Natural killer cell treated with Interleukin-12 subunit alpha and Interleukin-12 subunit beta and Interleukin-15 and Interleukin-18, amount 100 ng/mL, for 72 hours (primary cell): ENCODE results near the gene GALNT9. TPM values are rescaled to one million over a fixed set of nuclear protein-coding genes. Genes with fewer than 3 reads are reported as not detected.
A peak's percentile ranks its signal among the peaks of the same experiment; 100 is the strongest.
"Not testable (repeated sequence)": the region's sequence is repeated elsewhere in the genome, so short reads cannot be mapped to it uniquely, and the experiment has no call there.

Source experiments
- ATAC-seq, 2 donors: fragments of 150-1000 bp; cut with Tn5 transposase in 1 of 2; sonication (Bioruptor Pico), chemical (Tn5 transposase) in 1 of 2; 2 replicates each; pipeline ENCODE4 v1.10.0; 2021
- DNase-seq: peaks from one replicate; pipeline ENCODE4 v3.0.0; 2022; ENCODE audit warnings: low spot score
- H3K27ac Mint-ChIP-seq, 2 donors: 1 replicate in 1 of 2; 2 replicates in 1 of 2; pipeline ENCODE4 v1.8.0; 2022; ENCODE audit warnings: mixed read lengths in 2 of 2, mild to moderate bottlenecking in 1 of 2, moderate library complexity in 1 of 2
- H3K27me3 Mint-ChIP-seq, 2 donors: 1 replicate in 1 of 2; 2 replicates in 1 of 2; pipeline ENCODE4 v1.8.0; 2022; ENCODE audit warnings: mixed read lengths in 2 of 2
- H3K36me3 Mint-ChIP-seq: one replicate; pipeline ENCODE4 v1.8.0; 2022; ENCODE audit warnings: mixed read lengths
- H3K4me1 Mint-ChIP-seq, 2 donors: 1 replicate in 1 of 2; 2 replicates in 1 of 2; pipeline ENCODE4 v1.8.0; 2022; ENCODE audit warnings: low read depth in 2 of 2, mixed read lengths in 2 of 2, mild to moderate bottlenecking in 1 of 2
- H3K4me3 Mint-ChIP-seq: one replicate; pipeline ENCODE4 v1.8.0; 2022; ENCODE audit warnings: mixed read lengths
- H3K9me3 Mint-ChIP-seq: 2 replicates; pipeline ENCODE4 v1.8.0; 2022; ENCODE audit warnings: mixed read lengths
- total RNA-seq, 2 donors: library from RNA; stranded (reverse); gene quantifications; one replicate each; pipeline ENCODE4 v1.2.3, GENCODE V29; 2022

The GALNT9 gene
- total RNA-seq, 2 donors from 2014 or later: not detected

DNA sequence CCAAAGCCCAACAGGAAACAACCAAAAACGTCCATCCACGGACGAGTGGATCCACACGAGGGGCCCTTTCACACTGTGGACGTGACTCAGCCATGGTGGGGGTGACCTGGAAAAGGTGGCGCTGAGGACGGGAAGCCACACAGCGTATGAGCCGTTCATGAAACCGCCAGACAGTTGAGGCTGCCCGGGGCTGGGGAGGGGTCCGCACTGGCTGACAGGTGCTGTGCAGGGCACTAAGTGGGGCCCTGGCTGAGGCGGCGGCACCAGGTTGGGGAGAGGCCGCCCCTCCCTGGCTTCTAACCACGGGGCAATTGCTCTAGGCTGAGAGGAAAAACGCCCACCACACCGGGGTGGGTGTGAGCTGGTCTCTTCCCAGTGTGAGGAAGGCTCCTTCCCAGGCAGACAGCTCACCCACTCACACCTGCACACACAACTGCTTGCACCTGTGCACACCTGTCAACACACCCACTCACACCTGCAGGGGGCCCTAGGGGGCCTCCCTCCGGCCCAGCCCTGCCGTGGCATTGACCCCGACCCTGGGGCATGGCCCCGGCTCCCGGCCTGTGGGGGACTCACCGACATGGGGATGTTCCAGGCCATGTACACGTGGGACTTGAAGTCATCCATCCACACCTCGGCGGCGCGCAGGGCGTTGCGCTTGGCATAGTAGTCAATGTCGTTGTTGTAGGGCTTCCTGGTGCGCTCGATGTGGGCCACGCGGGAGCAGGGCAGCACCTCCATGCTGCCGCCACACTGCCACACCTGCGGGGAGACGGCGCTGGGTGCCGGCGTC, 126.3 kb downstream of the GALNT9 start:
- Mint-ChIP-seq H3K4me3 (no peak overlapping the region), H3K27me3 (peaks cover 0 to 12% of the 10 kb centered on the region in 2 donors), H3K4me1 (no peaks in the 10 kb centered on the region), H3K27ac (no peak overlapping the region), H3K9me3 (no peaks in the 10 kb centered on the region), H3K36me3 (no peaks in the 10 kb centered on the region)
- DNase-seq (no peak), ATAC-seq (peak in 1 of 2 donors; percentile 10)

DNA sequence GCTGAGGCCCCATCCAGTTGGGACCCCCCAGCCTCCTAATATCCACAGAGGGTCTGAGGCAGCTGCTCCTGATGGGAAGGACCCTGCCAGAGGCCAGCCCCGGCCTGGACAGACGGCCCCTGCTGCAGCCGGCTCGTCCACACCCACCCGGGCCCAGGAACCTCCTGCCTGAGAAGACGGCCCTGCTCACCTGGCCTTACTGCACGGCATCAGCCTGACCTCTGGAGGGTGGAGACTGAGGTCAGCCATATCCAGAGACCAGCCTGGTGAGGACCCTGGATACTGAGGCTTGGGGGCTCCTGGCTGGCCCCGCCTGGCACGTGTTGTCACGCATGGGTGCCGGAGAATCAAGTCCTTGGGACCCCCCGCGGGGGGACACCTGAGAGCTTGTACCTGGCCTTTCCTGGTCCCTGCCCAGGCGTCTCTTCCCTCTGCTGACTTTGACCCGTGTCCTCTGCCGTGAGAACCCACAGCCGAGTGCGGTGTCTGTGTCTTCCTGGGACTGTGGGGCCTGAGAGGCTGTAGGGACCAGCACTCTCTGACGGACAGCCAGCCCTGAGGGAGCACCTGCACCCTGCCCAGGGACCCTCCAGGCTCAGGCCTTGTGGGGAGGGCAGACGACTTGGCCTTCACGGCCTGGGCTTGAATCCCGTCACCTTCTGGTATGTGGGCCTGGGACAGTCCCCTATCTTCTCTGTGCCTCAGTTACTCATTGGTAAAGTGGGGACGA, 127.8 kb downstream of the GALNT9 start:
- no peaks in the 10 kb centered on the region for H3K9me3 Mint-ChIP-seq
- no peaks in the 10 kb centered on the region for H3K4me1 Mint-ChIP-seq
- no peak for ATAC-seq
- H3K27ac Mint-ChIP-seq: no peak overlapping the region
- H3K4me3 Mint-ChIP-seq: no peak overlapping the region
- H3K27me3 Mint-ChIP-seq: peaks cover 0 to 9% of the 10 kb centered on the region in 2 donors
- DNase-seq: no peak
- H3K36me3 Mint-ChIP-seq: no peaks in the 10 kb centered on the region

DNA sequence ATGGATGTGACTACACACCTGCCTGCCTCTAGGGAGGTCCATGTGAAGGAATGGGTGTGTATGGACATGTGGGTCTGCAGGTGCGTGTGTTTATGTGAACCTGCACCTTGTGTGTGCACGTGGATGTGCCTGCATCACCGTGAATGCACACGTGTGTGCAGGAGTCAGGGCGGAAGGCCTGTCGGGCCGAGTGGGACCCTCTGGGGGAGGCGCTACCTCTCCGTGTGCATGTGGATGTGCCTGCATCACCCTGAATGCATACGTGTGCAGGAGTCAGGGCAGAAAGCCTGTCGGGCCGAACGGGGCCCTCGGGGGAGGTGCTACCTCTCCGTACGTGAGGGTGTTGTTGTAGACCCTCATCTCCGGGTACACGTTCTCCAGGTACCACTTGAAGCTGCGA, 128.6 kb downstream of the GALNT9 start:
- ATAC-seq (no peak), DNase-seq (no peak)
- peaks cover 0 to 9% of the 10 kb centered on the region in 2 donors for H3K27me3 Mint-ChIP-seq
- no peaks in the 10 kb centered on the region for H3K36me3 Mint-ChIP-seq
- no peaks in the 10 kb centered on the region for H3K9me3 Mint-ChIP-seq
- no peak overlapping the region for H3K27ac Mint-ChIP-seq
- no peak overlapping the region for H3K4me3 Mint-ChIP-seq
- H3K4me1 Mint-ChIP-seq: no peaks in the 10 kb centered on the region

DNA sequence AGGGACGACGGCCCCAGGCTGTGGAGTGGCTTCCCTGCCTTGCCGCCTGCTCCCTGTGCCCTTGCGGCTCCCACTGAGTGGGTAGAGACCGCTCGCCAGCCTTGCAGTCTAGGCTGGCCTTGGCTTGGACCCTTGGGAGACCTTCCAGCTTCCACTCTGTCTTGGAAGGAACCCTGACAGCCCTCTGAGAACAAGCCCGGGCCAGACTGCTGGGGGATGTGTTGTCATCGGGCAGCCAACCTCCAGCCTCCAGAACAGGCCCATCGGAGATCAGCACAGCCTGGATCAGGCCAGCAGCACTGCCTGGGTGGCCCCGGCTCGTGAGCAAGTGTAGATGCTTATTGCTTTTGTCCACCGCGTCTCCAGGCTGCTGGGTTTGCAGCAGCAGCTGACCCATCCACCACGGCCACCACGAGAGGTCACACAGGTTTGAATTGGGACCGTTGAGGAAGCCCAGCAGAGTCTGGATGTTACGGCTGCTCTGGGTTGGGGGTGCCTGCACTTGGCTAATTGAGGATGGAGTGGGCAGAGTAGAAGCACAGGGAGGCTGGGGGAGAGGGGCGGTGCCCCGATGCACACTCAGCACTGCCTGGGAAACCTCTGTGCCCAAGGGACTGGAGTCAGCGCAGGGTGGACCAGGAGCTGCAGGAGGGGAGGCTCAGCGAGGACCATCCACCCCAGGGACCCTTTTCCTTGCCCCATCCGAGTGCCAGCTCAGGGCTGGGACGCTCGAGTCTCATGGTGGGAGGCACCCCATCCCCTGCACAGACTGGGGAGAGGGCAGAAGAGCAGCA, 129.7 kb downstream of the GALNT9 start:
- H3K4me1 Mint-ChIP-seq: no peaks in the 10 kb centered on the region
- peaks cover 0 to 9% of the 10 kb centered on the region in 2 donors for H3K27me3 Mint-ChIP-seq
- ATAC-seq (no peak), DNase-seq (no peak)
- H3K36me3 Mint-ChIP-seq: no peaks in the 10 kb centered on the region
- no peaks in the 10 kb centered on the region for H3K9me3 Mint-ChIP-seq
- H3K27ac Mint-ChIP-seq: no peak overlapping the region
- H3K4me3 Mint-ChIP-seq: no peak overlapping the region

DNA sequence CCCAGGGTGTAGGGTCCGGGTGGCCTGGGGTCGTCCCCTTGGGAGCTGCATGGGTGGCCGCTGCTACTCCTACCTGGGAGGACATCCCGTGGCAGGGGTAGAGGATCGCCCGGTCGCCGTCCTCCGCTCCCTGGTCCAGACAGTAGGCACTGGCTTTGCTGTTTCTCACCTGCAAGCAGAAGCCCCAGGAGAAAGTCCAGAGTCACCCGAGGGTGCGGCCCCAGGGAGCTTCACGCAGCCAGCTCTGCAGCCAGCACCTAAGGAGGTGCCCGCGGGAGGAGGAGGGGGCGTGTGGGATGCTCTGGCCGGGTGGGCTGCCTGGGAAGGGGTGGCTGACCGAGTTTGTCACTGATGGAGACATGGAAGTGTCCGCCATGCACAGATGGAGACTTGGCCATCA, 130.3 kb downstream of the GALNT9 start:
- Mint-ChIP-seq H3K4me1 (no peaks in the 10 kb centered on the region), H3K27me3 (peaks cover 0 to 5% of the 10 kb centered on the region in 2 donors), H3K36me3 (no peaks in the 10 kb centered on the region), H3K27ac (no peak overlapping the region), H3K4me3 (no peak overlapping the region), H3K9me3 (no peaks in the 10 kb centered on the region)
- ATAC-seq (no peak), DNase-seq (no peak)

DNA sequence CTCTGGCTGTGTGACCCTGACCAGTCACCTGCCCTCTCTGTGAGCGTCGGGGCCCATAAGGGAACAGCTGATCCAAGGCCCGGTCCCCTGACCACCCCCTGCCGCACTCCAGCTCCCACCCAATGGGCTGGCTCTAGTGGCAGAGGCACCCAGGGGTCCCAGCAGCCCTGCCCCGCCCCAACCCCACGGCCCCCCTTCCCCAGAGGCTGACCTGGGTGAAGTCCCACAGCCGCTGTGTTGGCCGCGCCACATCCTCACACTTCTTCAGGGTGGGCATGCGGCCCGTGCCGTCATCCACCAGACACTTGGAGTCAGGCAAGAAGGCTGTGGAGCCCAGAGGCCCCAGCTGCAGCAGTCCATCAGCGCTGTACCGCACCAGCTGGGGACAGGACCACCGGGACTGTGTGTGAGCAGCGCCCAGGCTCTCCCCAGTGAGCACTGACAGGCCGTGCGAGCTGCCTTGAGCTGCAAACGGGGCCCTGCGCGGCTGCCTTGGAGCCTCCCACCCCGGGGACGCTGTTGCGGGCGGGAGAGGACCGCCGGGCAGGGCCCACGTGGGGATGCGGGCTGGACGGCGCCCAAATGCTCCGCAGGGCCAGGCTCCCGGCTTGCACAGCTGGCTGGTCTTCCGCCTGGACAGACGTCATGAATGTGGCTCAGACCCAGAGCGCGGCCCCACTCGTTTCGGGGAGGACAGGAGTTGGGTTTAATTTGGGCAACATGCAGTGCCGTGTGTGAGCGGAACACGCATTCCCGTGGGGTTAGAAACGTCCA, 131.6 kb downstream of the GALNT9 start:
- H3K27me3 Mint-ChIP-seq: peaks cover 0 to 5% of the 10 kb centered on the region in 2 donors
- peaks cover 3% of the 10 kb centered on the region for H3K9me3 Mint-ChIP-seq
- DNase-seq: no peak
- no peak overlapping the region for H3K27ac Mint-ChIP-seq
- no peaks in the 10 kb centered on the region for H3K4me1 Mint-ChIP-seq
- H3K4me3 Mint-ChIP-seq: no peak overlapping the region
- no peaks in the 10 kb centered on the region for H3K36me3 Mint-ChIP-seq
- no peak for ATAC-seq

DNA sequence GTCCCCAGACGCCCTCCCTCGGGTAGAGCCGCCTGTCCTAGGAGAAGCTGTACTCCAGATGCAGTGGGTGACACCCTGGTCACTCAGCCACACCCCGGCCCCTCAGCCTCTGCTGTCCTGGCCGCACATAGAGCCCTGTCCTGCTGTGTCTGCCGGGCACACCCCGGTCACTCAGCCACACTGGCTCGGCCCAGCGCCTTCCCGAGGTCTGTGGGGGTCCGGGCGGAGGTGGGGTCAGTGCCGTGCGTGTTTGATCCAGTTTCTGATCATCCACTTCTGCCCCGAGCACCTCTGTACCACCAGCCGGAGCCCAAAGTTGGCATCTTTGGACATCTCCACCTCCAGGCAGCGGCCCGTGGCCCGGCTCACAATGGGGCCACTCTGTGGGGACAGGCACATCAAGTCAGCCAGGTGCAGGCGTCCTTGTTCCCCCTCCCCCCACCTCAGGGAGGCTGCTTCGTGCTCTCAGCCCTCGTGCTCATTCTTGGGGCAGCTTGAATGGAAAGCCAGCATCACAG, 132.5 kb downstream of the GALNT9 start:
- Mint-ChIP-seq H3K4me3 (no peak overlapping the region), H3K4me1 (no peaks in the 10 kb centered on the region), H3K27me3 (peaks cover 0 to 5% of the 10 kb centered on the region in 2 donors), H3K36me3 (no peaks in the 10 kb centered on the region), H3K27ac (no peak overlapping the region), H3K9me3 (peaks cover 3% of the 10 kb centered on the region)
- ATAC-seq (no peak), DNase-seq (no peak)

DNA sequence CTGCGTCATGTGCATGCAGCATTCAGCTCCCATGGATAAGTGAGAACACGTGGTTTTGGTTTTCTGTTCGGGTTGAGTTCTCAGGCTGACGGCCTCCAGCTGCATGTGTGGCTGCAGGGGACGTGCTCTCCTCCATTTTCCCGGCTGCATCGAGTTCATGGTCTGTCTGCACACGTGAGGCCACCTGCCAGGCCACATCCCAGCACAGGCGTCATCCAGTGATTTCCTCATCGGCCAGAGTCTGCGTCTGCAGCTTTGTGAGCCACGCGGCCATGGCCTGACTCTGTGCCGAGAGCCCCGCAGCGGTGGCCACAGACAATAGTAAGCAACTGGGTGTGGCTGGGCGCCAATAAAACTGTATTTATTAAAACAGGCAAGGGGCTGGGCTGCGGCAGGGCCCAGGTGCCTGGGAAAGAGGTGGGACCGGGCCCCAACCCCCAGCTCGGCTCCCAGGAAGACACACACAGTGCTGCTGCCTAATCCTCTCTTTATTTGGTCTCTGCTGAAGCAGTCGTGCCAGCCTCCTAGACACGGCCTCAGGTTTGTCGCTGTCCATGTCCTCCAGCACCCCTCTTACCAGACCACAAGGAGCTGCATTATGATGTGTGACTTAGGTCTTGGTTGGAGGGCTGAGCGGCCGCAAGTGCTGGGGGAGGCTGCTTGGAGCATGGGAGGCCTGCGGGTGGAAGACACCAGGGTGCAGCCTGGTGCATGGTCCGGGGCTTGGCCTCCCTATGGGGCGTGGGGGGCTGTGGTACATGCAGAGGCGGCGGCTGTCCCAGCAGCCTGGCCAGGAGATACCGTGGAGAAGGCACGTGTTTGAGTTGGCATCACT, 133.1 kb downstream of the GALNT9 start:
- ATAC-seq (no peak), DNase-seq (no peak)
- Mint-ChIP-seq H3K27ac (no peak overlapping the region), H3K4me3 (no peak overlapping the region), H3K27me3 (peaks cover 0 to 5% of the 10 kb centered on the region in 2 donors), H3K9me3 (peaks cover 3% of the 10 kb centered on the region), H3K4me1 (no peaks in the 10 kb centered on the region), H3K36me3 (no peaks in the 10 kb centered on the region)

DNA sequence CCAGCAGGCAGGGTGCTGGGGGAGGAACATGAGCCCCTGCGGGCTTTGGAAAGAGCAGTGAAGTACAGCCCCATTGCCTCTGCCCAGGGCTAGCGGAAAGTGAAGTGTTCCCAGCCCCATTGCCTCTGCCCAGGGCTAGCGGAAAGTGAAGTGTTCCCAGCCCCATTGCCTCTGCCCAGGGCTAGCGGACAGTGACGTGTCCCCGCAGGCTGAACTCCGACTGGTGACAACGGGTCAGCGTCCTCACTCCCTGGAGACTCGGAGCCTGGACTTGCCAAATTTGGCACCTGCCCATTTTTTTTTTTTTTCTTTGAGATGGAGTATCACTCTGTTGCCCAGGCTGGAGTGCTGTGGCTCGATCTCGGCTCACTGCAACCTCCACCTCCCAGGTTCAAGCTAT, 134.1 kb downstream of the GALNT9 start:
- H3K27me3 Mint-ChIP-seq, H3K4me3 Mint-ChIP-seq, H3K9me3 Mint-ChIP-seq, ATAC-seq, H3K27ac Mint-ChIP-seq, H3K4me1 Mint-ChIP-seq, DNase-seq, H3K36me3 Mint-ChIP-seq: not testable (repeated sequence)

DNA sequence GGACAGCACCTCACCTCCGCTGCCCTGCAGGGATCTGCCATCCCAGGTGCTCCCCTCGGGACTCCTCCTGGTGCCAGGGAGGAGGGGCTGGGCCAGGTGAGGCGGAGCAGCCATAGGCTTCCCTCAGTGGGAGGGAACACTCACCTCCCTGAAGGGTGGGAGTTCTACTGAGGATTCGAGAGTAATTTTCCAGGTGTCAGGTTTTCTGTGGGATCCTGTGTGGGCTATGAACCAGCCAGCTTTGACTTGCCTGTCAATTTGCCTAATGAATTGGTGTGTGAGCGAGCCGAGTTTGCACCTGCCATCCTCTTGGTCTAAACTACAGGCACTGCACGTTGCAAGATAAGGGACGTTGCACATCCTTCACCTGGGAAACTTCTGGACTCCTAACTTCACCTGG, 134.8 kb downstream of the GALNT9 start:
- H3K4me1 Mint-ChIP-seq: no peaks in the 10 kb centered on the region
- DNase-seq: no peak
- H3K36me3 Mint-ChIP-seq: no peaks in the 10 kb centered on the region
- H3K4me3 Mint-ChIP-seq: no peak overlapping the region
- peaks cover 3% of the 10 kb centered on the region for H3K9me3 Mint-ChIP-seq
- ATAC-seq: no peak
- no peak overlapping the region for H3K27ac Mint-ChIP-seq
- H3K27me3 Mint-ChIP-seq: peaks cover 0 to 5% of the 10 kb centered on the region in 2 donors

DNA sequence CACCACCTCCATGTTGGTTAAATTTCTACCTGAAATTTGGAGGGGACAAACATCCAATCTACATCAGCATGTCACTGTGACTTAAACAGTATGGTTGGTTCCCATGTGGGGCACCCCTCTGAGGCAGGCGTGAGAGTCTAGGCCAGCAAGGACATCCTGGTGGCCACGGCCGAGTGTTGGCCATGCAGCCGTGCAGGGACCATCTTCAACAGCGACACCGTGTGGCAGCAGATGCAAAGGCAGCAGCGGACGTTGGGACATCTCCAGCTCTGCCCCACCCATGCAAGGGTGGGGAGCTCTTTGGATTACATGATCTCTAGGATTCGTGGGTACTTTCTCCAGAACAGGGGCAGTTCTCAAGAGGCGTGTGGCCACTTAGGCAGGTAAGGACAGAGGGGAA, 135.3 kb downstream of the GALNT9 start:
- ATAC-seq (no peak), DNase-seq (no peak)
- H3K27ac Mint-ChIP-seq: no peak overlapping the region
- H3K36me3 Mint-ChIP-seq: no peaks in the 10 kb centered on the region
- peaks cover 3% of the 10 kb centered on the region for H3K9me3 Mint-ChIP-seq
- peaks cover 4% of the 10 kb centered on the region in 2 donors for H3K4me1 Mint-ChIP-seq
- peaks cover 0 to 5% of the 10 kb centered on the region in 2 donors for H3K27me3 Mint-ChIP-seq
- no peak overlapping the region for H3K4me3 Mint-ChIP-seq

DNA sequence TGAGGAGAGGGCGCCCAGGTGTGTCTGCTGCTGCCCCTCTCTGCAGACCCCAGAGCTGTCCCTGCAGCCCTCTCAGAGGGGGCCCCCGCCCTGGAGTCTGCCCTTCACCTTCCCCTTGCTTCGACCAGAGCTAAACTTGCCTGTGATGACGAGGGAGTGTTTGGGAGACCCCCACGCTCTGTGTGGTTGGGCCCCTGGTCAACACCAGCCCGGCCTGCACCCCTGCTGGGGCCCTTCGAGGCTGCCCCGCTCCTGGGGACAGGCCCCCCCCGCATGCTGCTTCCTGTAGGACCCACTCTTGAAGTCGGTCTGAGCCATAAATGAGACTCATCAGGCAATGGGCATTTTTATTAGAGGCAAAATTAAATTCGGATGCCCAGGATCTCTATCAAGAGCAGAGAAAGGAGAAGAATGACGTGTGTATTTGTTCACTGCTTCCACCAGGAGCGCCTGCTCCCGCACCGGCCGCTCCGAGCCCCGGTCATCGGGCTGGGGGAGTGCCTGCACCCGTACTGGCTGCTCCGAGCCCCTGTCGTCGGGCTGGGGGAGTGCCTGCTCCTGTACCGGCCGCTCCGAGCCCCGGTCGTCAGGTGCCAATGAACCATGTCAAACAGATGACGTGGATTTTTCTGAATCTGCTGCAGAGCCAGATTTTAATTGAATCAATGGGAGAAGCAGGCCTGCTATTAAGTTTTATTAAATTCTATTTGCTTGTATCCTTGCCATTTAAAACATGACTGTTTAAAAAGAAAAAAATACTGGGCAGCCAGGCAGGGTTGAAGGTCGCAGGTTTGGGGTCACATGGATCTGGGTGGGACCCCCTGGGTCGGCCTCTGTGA, 137.5 kb downstream of the GALNT9 start:
- H3K27me3 Mint-ChIP-seq: peaks cover 0 to 5% of the 10 kb centered on the region in 2 donors
- peaks cover 3% of the 10 kb centered on the region for H3K9me3 Mint-ChIP-seq
- no peak overlapping the region for H3K4me3 Mint-ChIP-seq
- no peak overlapping the region for H3K27ac Mint-ChIP-seq
- H3K36me3 Mint-ChIP-seq: no peaks in the 10 kb centered on the region
- H3K4me1 Mint-ChIP-seq: peaks cover 5 to 8% of the 10 kb centered on the region in 2 donors
- ATAC-seq (no peak), DNase-seq (no peak)
